WTC11 (cell line): Measurements from ENCODE around the gene PTGER1. TPM values are rescaled to one million over a fixed set of nuclear protein-coding genes. Genes with fewer than 3 reads are reported as not detected.

ENCODE experiments used
- ATAC-seq: fragments of 200-7000 bp; cut with Tn5 transposase; 2 replicates; pipeline ENCODE4 v1.10.0; 2021; ENCODE audit warnings: mild to moderate bottlenecking, moderate library complexity
- CTCF ChIA-PET: fragments of 300-600 bp; sonication (Branson Sonifier 250); formaldehyde crosslinking; loops from one replicate; lab custom pipeline; 2021; ENCODE audit warnings: antibody characterized with exemption; lab: Charles Lee
- POLR2A ChIA-PET: fragments of 350-600 bp; sonication (Branson Sonifier 250); formaldehyde crosslinking; loops from one replicate; lab custom pipeline; 2021; ENCODE audit warnings: antibody characterized with exemption; lab: Charles Lee
- DNase-seq: peaks from one replicate; pipeline ENCODE4 v3.0.0; 2021; ENCODE audit warnings: low spot score
- H3K27ac Mint-ChIP-seq: 2 replicates; pipeline ENCODE4 v1.8.0; 2021; ENCODE audit warnings: mixed read lengths
- H3K27me3 Mint-ChIP-seq: 2 replicates; pipeline ENCODE4 v1.8.0; 2021; ENCODE audit warnings: low read depth, mild to moderate bottlenecking, moderate library complexity, mixed read lengths
- H3K36me3 Mint-ChIP-seq: 2 replicates; pipeline ENCODE4 v1.8.0; 2021; ENCODE audit warnings: mixed read lengths
- H3K4me1 Mint-ChIP-seq: 2 replicates; pipeline ENCODE4 v1.8.0; 2022; ENCODE audit warnings: mixed read lengths
- H3K4me3 Mint-ChIP-seq: 2 replicates; pipeline ENCODE4 v1.8.0; 2021; ENCODE audit warnings: mild to moderate bottlenecking, moderate library complexity, mixed read lengths
- H3K9me3 Mint-ChIP-seq: 2 replicates; pipeline ENCODE4 v1.8.0; 2021; ENCODE audit warnings: mixed read lengths
- CDX4 ChIP-seq: fragments of 250-450 bp; sonication (Bioruptor Pico); IDR thresholded peaks from 2 replicates; pipeline ENCODE4 v1.9.0; 2021; ENCODE audit warnings: moderate library complexity, mild to moderate bottlenecking, inconsistent platforms, borderline replicate concordance
- EMX1 ChIP-seq: fragments of 250-450 bp; sonication (Bioruptor Pico); IDR thresholded peaks from 2 replicates; pipeline ENCODE4 v1.8.0; 2021; ENCODE audit warnings: mild to moderate bottlenecking
- FOXJ3 ChIP-seq: sonication (generic); formaldehyde crosslinking; IDR thresholded peaks from 2 replicates; pipeline ENCODE4 v1.9.0; 2021; ENCODE audit warnings: missing genetic modification reagents, mild to moderate bottlenecking, borderline replicate concordance
- GTF2I ChIP-seq: fragments of 250-450 bp; sonication (Bioruptor Pico); conservative IDR thresholded peaks from 2 replicates; pipeline ENCODE4 v1.4.0; 2021; ENCODE audit warnings: mild to moderate bottlenecking
- HMGA2 ChIP-seq: fragments of 250-450 bp; sonication (Bioruptor Pico); IDR thresholded peaks from 2 replicates; pipeline ENCODE4 v1.4.0; 2021; ENCODE audit warnings: mild to moderate bottlenecking, moderate library complexity
- IRF2 ChIP-seq: sonication (generic); formaldehyde crosslinking; IDR thresholded peaks from 2 replicates; pipeline ENCODE4 v1.8.0; 2022; ENCODE audit warnings: low read depth, missing genetic modification reagents, borderline replicate concordance
- JUN ChIP-seq: sonication (generic); formaldehyde crosslinking; IDR thresholded peaks from 2 replicates; pipeline ENCODE4 v1.8.0; 2023; ENCODE audit warnings: mild to moderate bottlenecking, missing genetic modification reagents
- MAX ChIP-seq: sonication (generic); formaldehyde crosslinking; IDR thresholded peaks from 2 replicates; pipeline ENCODE4 v1.8.0; 2022; ENCODE audit warnings: mild to moderate bottlenecking, missing genetic modification reagents
- PRDM15 ChIP-seq: sonication (generic); formaldehyde crosslinking; IDR thresholded peaks from 2 replicates; pipeline ENCODE4 v1.8.0; 2022; ENCODE audit warnings: missing genetic modification reagents
- PREB ChIP-seq: sonication (generic); formaldehyde crosslinking; IDR thresholded peaks from 2 replicates; pipeline ENCODE4 v1.8.1; 2022; ENCODE audit warnings: mild to moderate bottlenecking, missing genetic modification reagents, moderate library complexity, borderline replicate concordance
- SMAD3 ChIP-seq: sonication (generic); formaldehyde crosslinking; IDR thresholded peaks from 2 replicates; pipeline ENCODE4 v1.8.0; 2022; ENCODE audit warnings: missing genetic modification reagents, mild to moderate bottlenecking, borderline replicate concordance
- TEAD4 ChIP-seq: sonication (generic); formaldehyde crosslinking; IDR thresholded peaks from 2 replicates; pipeline ENCODE4 v1.8.0; 2022; ENCODE audit warnings: mild to moderate bottlenecking, missing genetic modification reagents
- USF1 ChIP-seq: sonication (generic); formaldehyde crosslinking; IDR thresholded peaks from 2 replicates; pipeline ENCODE4 v1.8.0; 2022; ENCODE audit warnings: mild to moderate bottlenecking, missing genetic modification reagents
- ZNF138 ChIP-seq: sonication (generic); formaldehyde crosslinking; conservative IDR thresholded peaks from 2 replicates; pipeline ENCODE4 v1.8.1; 2022; ENCODE audit warnings: mild to moderate bottlenecking, moderate library complexity, missing genetic modification reagents
- ZNF396 ChIP-seq: fragments of 250-450 bp; sonication (Bioruptor Pico); IDR thresholded peaks from 2 replicates; pipeline ENCODE4 v1.8.0; 2021; ENCODE audit warnings: mild to moderate bottlenecking, moderate library complexity, borderline replicate concordance
- ZNF512 ChIP-seq: sonication (generic); formaldehyde crosslinking; IDR thresholded peaks from 2 replicates; pipeline ENCODE4 v1.8.1; 2022; ENCODE audit warnings: missing genetic modification reagents, borderline replicate concordance
- ZNF671 ChIP-seq: fragments of 250-450 bp; sonication (Bioruptor Pico); IDR thresholded peaks from 2 replicates; pipeline ENCODE4 v1.8.0; 2021; ENCODE audit warnings: mild to moderate bottlenecking
- total RNA-seq: library from RNA; stranded (reverse); gene quantifications from 3 replicates; pipeline ENCODE4 v1.2.3, GENCODE V29; 2021

The PTGER1 gene
- total RNA-seq, 1 experiment from 2014 or later, result 0.68 TPM

- TF ChIP-seq ZNF671 (CRISPR knock-in tag) (no peak), MAX (CRISPR knock-in tag) (no peak), PRDM15 (CRISPR knock-in tag) (no peak), SMAD3 (CRISPR knock-in tag) (no peak), ZNF512 (CRISPR knock-in tag) (no peak), HMGA2 (CRISPR knock-in tag) (no peak)
- TF ChIP-seq, all 79 proteins: peak for 0
These were observed 2.4 kb upstream of the PTGER1 start (continued) for GRCh38 chr19:14477418-14478112.

- ChIA-PET CTCF (interaction anchor here (0.7 kb wide), 1 partner anchor 8 kb away, joined by 4 read pairs; no protein-coding TSS in a partner anchor), POLR2A (interaction anchor here (0.6 kb wide), 1 partner anchor 22 kb away, joined by 6 read pairs; no protein-coding TSS in a partner anchor)
- H3K36me3 Mint-ChIP-seq, result peaks cover 6% of the 10 kb centered on the region; the same call in 1 of the 2 replicates
- H3K4me1 Mint-ChIP-seq, result peaks cover 24% of the 10 kb centered on the region
- DNase-seq (no peak), ATAC-seq (no peak)
- H3K4me3 Mint-ChIP-seq, result no peak overlapping the region
- H3K9me3 Mint-ChIP-seq, result no peaks in the 10 kb centered on the region
- TF ChIP-seq PREB (CRISPR knock-in tag), result no peak
- no peak for TF ChIP-seq GTF2I (CRISPR knock-in tag)
- TF ChIP-seq TEAD4 (CRISPR knock-in tag), result no peak
- TF ChIP-seq FOXJ3 (CRISPR knock-in tag), result no peak
- TF ChIP-seq SMAD3 (CRISPR knock-in tag), result no peak
- no peak for TF ChIP-seq USF1 (CRISPR knock-in tag)
- no peak for TF ChIP-seq CDX4 (CRISPR knock-in tag)
- no peak for TF ChIP-seq ZNF138
- TF ChIP-seq EMX1 (CRISPR knock-in tag), result no peak
- no peak for TF ChIP-seq JUN (CRISPR knock-in tag)
- TF ChIP-seq IRF2 (CRISPR knock-in tag), result no peak
- TF ChIP-seq ZNF396 (CRISPR knock-in tag), result no peak
- H3K27ac Mint-ChIP-seq, result peak overlapping the region; percentile 68; the same call in 1 of the 2 replicates
- H3K27me3 Mint-ChIP-seq, result peaks cover 12% of the 10 kb centered on the region
These were observed 1.7 kb upstream of the PTGER1 start for GRCh38 chr19:14476673-14477401.
